B cell (primary cell): Measurements from ENCODE around the gene CMTM7.

Source experiments
- CTCF ChIP-seq: fragments of 200-600 bp; IDR thresholded peaks from one replicate; pipeline ENCODE4 v1.8.0; 2022; ENCODE audit warnings: antibody characterized with exemption, mild to moderate bottlenecking
- EZH2 ChIP-seq: IDR thresholded peaks from 2 replicates; pipeline ENCODE4 v1.6.1; 2012; ENCODE audit warnings: borderline replicate concordance, low read depth, mild to moderate bottlenecking, moderate library complexity, low read length; ENCODE audit not compliant: insufficient read depth, poor library complexity, severe bottlenecking

- TF ChIP-seq CTCF (no peak), EZH2 (no peak)
These were observed 101.2 kb downstream of the CMTM7 start for GRCh38 chr3:32492684-32493436.
